H7 (cell line): ENCODE results near the gene SFI1. TPM values are rescaled to one million over a fixed set of nuclear protein-coding genes. Genes with fewer than 3 reads are reported as not detected.
"Not testable (repeated sequence)": the region's sequence is repeated elsewhere in the genome, so short reads cannot be mapped to it uniquely, and the experiment has no call there.

Source experiments
- DNase-seq: peaks from one replicate; pipeline ENCODE4 v3.0.0; 2012
- H3K27me3 ChIP-seq: 2 replicates; pipeline ENCODE4 v1.6.0; 2011; ENCODE audit warnings: mild to moderate bottlenecking, low read length; ENCODE audit not compliant: control insufficient read depth, insufficient read depth
- H3K36me3 ChIP-seq: replicated peaks from 2 replicates; pipeline ENCODE4 v1.5.1; 2011; ENCODE audit warnings: low read length; ENCODE audit not compliant: control insufficient read depth, insufficient read depth
- H3K4me3 ChIP-seq: 2 replicates; pipeline ENCODE4 v1.5.1; 2011; ENCODE audit warnings: low read depth, mild to moderate bottlenecking, control low read depth, low read length, moderate library complexity; ENCODE audit not compliant: insufficient read depth
- total RNA-seq: library from RNA; depleted of rRNA; stranded (reverse); fragments of >200 nt; shearing (Covaris generic); gene quantifications from 2 replicates; pipeline ENCODE4 v1.2.3, GENCODE V29; 2014

Gene SFI1
- total RNA-seq, 1 experiment from 2014 or later = 8.5 TPM

DNA sequence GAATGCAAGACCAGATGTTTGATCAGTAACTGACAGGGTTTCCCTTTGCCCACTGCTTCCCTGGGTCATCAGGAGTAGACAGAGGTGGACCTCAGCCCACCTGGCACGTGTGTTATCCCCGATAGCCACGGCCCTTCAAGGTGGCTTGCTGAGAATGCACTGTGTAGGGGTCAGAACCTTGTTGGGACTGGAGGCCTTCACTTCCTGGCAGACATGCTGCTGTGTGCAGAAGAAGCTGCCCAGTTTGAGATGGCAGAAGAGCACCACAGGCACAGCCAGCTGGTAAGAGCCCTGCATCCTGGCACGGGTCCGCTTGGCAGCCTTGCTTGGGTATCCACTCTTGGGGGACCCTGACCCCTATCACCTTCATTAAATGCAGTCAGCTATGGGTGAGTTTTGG is 81.8 kb downstream of the SFI1 start:
- H3K27me3 ChIP-seq = no peaks in the 10 kb centered on the region
- DNase-seq = no peak
- H3K4me3 ChIP-seq = no peak overlapping the region
- H3K36me3 ChIP-seq = no peaks in the 10 kb centered on the region; the same call in 1 of the 2 replicates

DNA sequence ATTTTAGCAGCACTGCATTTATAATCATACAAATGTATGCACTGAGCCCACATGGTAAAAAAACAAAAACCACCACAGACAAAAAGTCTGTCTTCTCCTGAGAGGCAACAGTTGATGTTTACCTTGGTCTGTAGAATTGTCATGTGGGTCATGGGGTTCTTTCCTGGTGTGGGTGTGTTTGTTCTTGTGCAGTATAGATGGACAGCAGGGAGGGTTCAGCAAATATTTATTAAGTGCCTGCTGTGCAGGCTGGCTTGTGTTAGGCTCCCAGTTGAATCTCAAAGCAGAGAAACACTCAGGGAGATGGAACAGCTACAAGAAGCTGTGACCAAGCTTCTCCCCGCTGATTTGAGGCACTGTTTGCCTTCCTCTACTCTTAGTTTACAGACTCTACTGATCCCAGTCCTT is 83.5 kb downstream of the SFI1 start:
- H3K4me3 ChIP-seq = no peak overlapping the region
- H3K27me3 ChIP-seq = no peaks in the 10 kb centered on the region
- no peaks in the 10 kb centered on the region; the same call in 1 of the 2 replicates for H3K36me3 ChIP-seq
- no peak for DNase-seq

DNA sequence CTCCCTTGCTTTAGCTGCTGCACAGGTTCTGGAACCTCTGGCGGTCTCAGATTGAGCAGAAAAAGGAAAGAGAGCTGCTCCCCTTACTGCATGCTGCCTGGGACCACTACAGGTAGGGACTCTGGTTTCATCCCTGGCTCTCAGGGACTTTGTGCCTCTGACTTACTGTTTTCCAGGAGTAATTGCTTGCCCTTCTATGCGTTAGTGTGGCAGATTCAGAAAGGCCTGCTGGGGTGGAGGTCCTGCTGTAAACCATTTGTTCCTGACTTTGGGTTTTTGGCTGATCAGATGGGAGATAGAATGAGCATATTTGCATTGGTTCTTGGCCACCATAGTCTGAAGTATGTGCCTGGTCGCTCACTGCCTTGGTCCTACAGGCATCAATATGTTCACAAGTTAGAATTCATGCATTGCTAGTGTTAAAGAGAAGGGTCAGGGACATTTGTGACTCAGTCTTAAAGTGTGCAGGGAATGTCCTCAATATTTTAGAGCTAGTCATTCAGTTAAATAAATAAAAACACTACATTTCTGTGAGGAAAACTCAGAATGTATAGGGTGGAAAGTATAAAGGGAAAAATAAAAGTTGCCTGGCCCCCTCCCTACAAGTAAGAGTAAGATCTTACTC is 87.6 kb downstream of the SFI1 start:
- Histone ChIP-seq H3K27me3 (no peaks in the 10 kb centered on the region), H3K4me3 (no peak overlapping the region), H3K36me3 (no peaks in the 10 kb centered on the region)
- DNase-seq = no peak

DNA sequence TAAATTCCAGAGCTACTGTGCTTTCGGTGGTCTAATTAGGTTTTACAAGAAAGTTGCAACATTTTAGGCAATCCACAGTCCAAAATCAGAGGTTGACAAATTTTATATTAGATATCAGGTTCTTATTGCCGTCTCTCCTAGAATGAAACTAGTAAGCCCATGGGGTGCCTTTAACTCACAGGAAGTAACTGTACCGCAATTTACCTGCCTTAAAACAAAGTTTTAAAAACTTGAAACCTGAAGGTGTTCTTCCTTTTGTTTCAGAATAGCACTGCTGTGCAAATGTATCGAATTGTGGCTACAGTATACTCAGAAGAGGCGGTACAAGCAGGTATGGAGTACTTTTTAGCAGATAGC is 88.4 kb downstream of the SFI1 start:
- H3K27me3 ChIP-seq = no peaks in the 10 kb centered on the region
- no peak overlapping the region for H3K4me3 ChIP-seq
- H3K36me3 ChIP-seq = no peaks in the 10 kb centered on the region
- no peak for DNase-seq

DNA sequence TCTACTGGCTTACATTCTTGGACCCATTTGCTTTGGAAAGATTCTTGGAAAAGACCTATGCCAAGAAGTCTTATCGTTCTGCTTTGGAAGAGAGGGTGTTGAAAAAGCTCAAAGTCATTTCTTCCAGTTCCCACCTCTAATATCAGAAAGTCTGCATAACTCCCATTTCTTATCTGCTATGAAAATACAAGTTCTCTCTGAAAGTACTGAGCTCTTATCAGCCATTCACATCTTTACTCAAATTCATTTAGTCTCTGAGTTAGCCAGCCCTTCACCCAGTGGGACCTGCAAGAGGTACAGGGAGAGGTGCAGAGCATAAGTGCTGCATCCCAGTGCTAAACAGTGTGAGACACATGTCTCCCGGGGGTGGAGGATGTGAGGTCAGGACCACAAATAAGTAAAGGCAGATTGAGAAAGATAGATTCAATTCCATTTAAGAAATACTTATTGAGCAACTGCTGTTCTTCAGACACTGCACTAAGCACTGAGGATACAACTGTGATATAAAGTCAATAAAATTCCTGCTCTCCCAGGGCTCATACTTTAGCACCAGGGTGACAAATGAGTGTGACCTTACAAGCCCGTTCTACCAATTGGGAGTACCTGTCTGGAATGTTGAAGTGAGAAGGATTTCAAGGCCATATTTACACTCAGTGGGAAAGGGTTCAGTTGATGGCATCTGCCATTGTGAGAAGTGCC is 89.0 kb downstream of the SFI1 start:
- no peak for DNase-seq
- Histone ChIP-seq H3K36me3 (no peaks in the 10 kb centered on the region), H3K4me3 (no peak overlapping the region), H3K27me3 (no peaks in the 10 kb centered on the region)

DNA sequence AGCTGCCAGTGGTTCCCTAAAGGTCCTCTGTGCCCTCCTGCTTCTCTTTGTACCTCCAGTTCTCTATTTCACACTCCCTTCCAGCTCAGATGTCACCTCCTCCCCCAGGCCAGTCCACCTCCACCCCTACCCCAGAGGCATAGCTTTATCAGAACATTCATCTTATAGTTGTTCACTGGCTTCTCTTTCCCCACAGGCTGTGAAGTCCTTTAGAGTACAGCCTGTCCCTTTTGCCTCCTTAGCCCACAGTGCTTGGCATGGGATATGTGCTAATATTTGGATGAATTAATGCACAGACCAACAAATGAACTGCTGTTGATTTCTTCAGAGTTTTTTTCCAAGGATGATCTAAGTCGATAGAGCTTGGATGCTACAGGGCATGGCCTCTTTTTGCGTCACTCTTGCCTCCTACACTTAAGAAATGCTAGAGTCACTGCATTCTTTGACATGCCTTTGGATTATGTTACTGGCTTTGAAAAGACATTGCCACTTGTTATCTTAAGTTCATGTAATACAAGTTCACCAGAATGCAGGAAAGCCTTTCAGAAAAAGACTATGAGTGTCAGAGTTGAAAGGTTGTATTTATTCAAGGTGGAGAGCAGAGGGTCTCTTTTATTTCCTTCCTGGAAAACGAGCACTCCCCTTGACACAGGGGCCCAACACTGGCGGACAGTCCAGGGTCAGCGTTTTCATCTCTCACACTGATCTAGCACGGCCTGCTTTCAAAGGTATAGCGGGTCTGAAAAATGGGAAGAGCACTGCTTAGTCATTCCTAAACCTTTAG is 90.0 kb downstream of the SFI1 start:
- no peaks in the 10 kb centered on the region for H3K27me3 ChIP-seq
- H3K4me3 ChIP-seq = no peak overlapping the region
- H3K36me3 ChIP-seq = no peaks in the 10 kb centered on the region
- no peak for DNase-seq

DNA sequence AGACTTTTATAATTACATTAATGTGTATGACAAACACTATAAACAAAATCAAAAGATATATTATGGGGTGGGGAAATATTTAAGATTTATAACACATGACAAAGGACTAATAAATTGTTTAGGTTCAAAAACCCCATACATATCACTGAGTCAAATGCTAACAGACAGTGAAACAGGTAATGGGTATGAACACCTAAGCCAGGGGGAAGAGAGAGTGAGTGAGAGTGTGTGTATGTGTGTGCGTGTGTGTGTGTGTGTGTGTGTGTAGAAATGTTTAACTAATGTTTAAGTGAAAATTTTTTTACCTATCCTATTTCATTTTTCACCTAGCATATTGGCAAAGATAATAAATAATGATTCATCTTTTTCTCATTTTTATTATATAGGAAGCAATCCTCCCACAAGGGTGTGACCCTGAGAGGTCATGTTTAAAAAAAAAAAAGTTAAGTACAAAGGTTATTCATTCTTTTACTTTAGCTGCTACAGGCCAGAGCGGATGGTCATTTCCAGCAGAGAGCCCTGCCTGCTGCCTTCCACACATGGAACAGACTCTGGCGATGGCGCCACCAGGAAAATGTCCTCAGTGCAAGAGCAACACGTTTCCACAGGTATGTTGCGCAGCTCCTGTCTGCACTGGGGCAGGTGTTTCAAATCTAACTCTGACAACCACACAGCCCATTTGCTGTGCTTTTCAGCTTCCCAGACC is 92.8 kb downstream of the SFI1 start:
- H3K27me3 ChIP-seq = no peaks in the 10 kb centered on the region
- no peaks in the 10 kb centered on the region for H3K36me3 ChIP-seq
- DNase-seq = no peak
- H3K4me3 ChIP-seq = no peak overlapping the region

DNA sequence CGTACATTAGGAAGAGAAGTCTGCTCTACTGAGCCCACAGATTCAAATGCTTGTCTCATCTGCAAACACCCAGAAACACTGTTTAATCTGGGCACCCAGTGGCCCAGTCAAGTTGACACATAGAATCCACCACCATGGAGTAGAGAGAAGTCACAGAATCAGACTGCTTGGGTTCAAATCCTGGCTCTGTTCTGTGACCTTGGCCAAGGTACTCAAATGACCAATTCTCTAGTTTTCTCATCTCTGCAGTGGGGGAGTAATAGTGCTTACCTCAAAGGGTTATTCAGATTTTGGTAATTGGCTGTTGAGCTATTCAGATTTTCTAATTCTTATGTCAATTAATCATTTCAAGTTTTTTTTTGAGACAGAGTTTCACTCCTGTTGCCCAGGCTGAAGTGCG is 93.8 kb downstream of the SFI1 start:
- H3K4me3 ChIP-seq, H3K36me3 ChIP-seq, H3K27me3 ChIP-seq, DNase-seq: not testable (repeated sequence)

DNA sequence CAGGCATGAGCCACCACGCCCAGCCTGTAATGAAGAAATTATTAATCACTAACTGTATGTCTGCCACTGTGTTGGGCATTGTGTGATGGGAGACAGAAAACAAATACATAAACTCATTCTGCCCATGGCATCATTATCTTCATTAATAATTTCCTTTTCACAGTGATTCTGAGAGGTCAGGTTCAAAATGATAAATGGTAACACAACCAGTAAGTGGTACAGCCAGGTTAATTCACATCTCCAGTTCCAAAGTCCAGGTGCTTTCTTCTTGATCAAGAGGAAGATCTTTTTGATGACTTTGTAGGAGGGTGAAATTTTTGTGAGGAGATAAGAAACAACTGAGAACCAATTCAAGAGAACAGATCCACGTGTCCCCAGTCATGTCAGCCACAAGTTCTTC is 98.9 kb downstream of the SFI1 start:
- no peaks in the 10 kb centered on the region for H3K27me3 ChIP-seq

DNA sequence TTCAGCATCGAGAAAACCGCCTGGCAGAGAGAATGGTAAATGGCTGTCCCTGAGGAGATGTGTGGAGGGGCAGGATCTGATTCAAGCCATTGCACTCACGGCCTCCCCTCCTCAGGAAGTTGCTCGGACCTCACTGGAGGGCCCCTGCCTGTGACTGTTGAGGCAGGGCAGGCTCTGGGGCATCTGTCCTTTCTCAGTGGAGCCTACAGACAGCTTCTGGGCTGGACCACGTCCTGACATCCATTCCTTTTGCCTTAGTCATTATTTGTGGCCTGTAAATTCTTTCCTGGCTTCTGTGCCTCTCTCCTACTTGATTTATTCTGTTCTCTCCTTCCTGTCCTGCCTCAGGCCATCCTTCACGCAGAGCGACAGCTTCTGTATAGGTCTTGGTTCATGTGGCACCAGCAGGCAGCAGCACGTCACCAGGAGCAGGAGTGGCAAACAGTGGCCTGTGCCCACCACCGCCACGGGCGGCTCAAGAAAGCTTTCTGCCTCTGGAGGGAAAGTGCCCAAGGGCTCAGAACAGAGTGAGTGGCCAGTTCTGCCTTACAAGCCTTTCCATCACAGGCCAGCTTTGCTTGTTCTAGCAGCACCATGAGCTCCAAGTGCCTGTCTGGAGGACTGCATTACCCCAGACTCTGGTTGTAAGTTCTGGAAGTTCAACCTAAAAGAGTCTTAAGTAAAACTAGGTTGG is 106.1 kb downstream of the SFI1 start:
- Histone ChIP-seq H3K36me3 (0 out of 2 replicates have a peak, but pooled peaks cover 1% of the 10 kb centered on the region), H3K27me3 (no peaks in the 10 kb centered on the region), H3K4me3 (no peak overlapping the region)
- DNase-seq = no peak

More for the DNA sequence above, 98.9 kb downstream of the SFI1 start:
- Histone ChIP-seq H3K4me3 (no peak overlapping the region), H3K36me3 (no peaks in the 10 kb centered on the region)
- DNase-seq = no peak

DNA sequence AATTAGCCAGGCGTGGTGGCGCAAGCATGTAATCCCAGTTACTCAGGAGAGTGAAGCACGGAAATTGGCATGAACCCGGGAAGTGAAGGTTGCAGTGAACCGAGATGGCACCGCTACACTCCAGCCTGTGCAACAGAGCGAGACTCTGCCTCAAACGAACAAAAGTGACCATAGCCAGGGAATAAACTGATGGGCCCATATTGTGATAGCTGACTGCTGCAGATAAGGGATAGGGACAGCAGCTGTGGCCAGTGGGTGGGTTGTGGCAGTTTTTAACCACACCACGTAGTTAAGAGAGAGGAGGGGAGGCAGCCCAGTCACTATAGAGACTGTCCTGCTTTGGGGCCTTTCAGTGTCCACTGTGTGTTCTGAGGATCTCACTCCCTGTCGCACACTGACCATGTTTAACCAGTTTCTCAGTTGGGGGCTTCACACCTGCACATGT is 106.8 kb downstream of the SFI1 start:
- Histone ChIP-seq H3K27me3 (no peaks in the 10 kb centered on the region), H3K4me3 (no peak overlapping the region), H3K36me3 (0 out of 2 replicates have a peak, but pooled peaks cover 1% of the 10 kb centered on the region)
- no peak for DNase-seq

DNA sequence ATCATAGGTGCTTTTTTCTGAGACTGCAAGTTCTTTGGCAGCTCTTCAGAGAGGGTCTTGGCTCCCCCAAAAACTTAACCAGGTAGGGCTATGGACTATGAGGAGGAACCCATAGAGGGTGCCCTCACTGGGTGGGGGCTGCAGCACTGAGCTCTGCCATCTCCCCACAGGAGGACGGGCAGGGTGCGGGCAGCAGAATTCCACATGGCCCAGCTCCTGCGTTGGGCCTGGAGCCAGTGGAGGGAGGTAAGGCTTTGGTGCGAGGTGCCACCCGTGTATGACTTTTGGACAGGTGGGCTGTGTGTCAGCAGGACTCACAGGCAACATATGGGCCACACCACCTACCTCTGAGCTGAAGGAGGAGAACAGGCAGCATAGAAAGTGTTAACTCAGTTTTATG is 107.2 kb downstream of the SFI1 start:
- Histone ChIP-seq H3K4me3 (no peak overlapping the region), H3K36me3 (0 out of 2 replicates have a peak, but pooled peaks cover 1% of the 10 kb centered on the region), H3K27me3 (no peaks in the 10 kb centered on the region)
- DNase-seq = no peak

DNA sequence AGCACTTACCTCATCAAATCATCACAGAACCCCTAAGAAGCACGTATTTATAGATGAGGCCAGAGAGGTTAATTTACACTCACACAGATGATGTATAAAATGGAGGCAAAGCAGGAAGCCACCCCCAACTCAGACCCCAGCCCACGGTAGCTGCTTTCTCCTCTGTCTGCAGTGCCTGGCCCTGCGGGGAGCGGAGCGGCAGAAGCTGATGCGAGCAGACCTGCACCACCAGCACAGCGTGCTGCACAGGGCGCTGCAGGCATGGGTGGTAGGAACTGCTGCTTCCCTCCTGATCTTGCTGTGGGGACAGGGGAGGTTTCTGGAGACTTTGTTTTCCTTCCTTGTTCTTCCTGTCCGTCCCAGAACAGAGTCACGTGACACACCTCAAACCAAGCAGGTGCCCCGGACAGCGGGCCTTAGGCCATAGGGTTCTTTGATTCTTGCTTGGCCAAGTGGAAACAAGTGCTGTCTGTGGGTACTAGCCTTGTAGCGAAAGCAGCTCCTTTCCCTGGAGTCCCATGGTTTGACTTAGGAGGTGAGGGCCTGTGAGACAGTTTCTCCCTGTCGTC is 107.9 kb downstream of the SFI1 start:
- Histone ChIP-seq H3K36me3 (0 out of 2 replicates have a peak, but pooled peaks cover 1% of the 10 kb centered on the region), H3K27me3 (no peaks in the 10 kb centered on the region), H3K4me3 (no peak overlapping the region)
- DNase-seq = no peak
